DOHH2 (cell line): ENCODE data around the gene ETHE1.
A peak's percentile ranks its signal among the peaks of the same experiment; 100 is the strongest.
"Not testable (repeated sequence)": the region's sequence is repeated elsewhere in the genome, so short reads cannot be mapped to it uniquely, and the experiment has no call there.

ENCODE experiments used
- H3F3A ChIP-seq: fragments of 200-600 bp; sonication (generic), shearing (Covaris generic); 2 replicates; pipeline ENCODE4 v1.6.0; 2016; ENCODE audit warnings: antibody characterized with exemption, mild to moderate bottlenecking; ENCODE audit not compliant: control insufficient read depth, insufficient read depth
- H3K27ac ChIP-seq: fragments of 200-600 bp; sonication (generic); 2 replicates; pipeline ENCODE4 v1.5.1; 2014; ENCODE audit warnings: low read depth, mild to moderate bottlenecking, low read length, moderate library complexity
- H3K27me3 ChIP-seq: fragments of 200-600 bp; sonication (generic); 2 replicates; pipeline ENCODE4 v1.6.1; 2014; ENCODE audit warnings: mild to moderate bottlenecking, low read length, mixed read lengths; ENCODE audit not compliant: control insufficient read depth
- H3K36me3 ChIP-seq: fragments of 200-600 bp; sonication (generic); 2 replicates; pipeline ENCODE4 v1.6.1; 2014; ENCODE audit warnings: mild to moderate bottlenecking, low read length, moderate library complexity, mixed read lengths; ENCODE audit not compliant: control insufficient read depth
- H3K4me1 ChIP-seq: fragments of 200-600 bp; sonication (generic); 2 replicates; pipeline ENCODE4 v1.6.1; 2014; ENCODE audit warnings: mild to moderate bottlenecking, low read length, mixed read lengths; ENCODE audit not compliant: control insufficient read depth
- H3K4me2 ChIP-seq: fragments of 200-600 bp; sonication (generic); 2 replicates; pipeline ENCODE4 v1.6.0; 2014; ENCODE audit warnings: mild to moderate bottlenecking, low read length, moderate library complexity
- H3K4me3 ChIP-seq: fragments of 200-600 bp; sonication (generic); 2 replicates; pipeline ENCODE4 v1.5.1; 2014; ENCODE audit warnings: mild to moderate bottlenecking, low read length, mixed read lengths
- H3K79me2 ChIP-seq: fragments of 200-600 bp; sonication (generic); 2 replicates; pipeline ENCODE4 v1.6.1; 2014; ENCODE audit warnings: mild to moderate bottlenecking, low read length, mixed read lengths; ENCODE audit not compliant: control insufficient read depth
- H3K9me2 ChIP-seq: fragments of 200-600 bp; sonication (generic); replicated peaks from 2 replicates; pipeline ENCODE4 v1.6.1; 2014; ENCODE audit warnings: mild to moderate bottlenecking, low read length, mixed read lengths; ENCODE audit not compliant: control insufficient read depth
- H3K9me3 ChIP-seq: fragments of 200-600 bp; sonication (generic); 2 replicates; pipeline ENCODE4 v1.6.1; 2014; ENCODE audit warnings: antibody characterized with exemption, low read length, mixed read lengths; ENCODE audit not compliant: control insufficient read depth, insufficient read depth
- H4K20me1 ChIP-seq: fragments of 200-600 bp; sonication (generic); 2 replicates; pipeline ENCODE4 v1.6.0; 2014; ENCODE audit warnings: low read depth, mild to moderate bottlenecking, antibody characterized with exemption, low read length, moderate library complexity; ENCODE audit not compliant: control insufficient read depth, insufficient read depth
- CTCF ChIP-seq: fragments of 200-600 bp; sonication (generic); IDR thresholded peaks from one replicate; pipeline ENCODE4 v1.5.1; 2014; ENCODE audit warnings: antibody characterized with exemption, mild to moderate bottlenecking, low read depth, low read length; ENCODE audit not compliant: poor library complexity, severe bottlenecking
- EZH2phosphoT487 ChIP-seq: fragments of 200-600 bp; sonication (generic); IDR thresholded peaks from 2 replicates; pipeline ENCODE4 v1.6.1; 2017; ENCODE audit warnings: borderline replicate concordance, mild to moderate bottlenecking, antibody characterized with exemption, low read length, moderate library complexity, mixed read lengths

ETHE1 gene

GRCh38 chr19:43532571-43532961 lies 5.6 kb upstream of the ETHE1 start:
- Histone ChIP-seq H3K4me3 (peak overlapping the region; percentile 83), H3K27ac (peak overlapping the region; percentile 79), H3K4me2 (peak overlapping the region; percentile 94), H3F3A (peaks cover 16% of the 10 kb centered on the region), H3K9me3 (no peaks in the 10 kb centered on the region), H3K4me1 (peaks cover 29% of the 10 kb centered on the region), H4K20me1 (no peaks in the 10 kb centered on the region), H3K79me2 (no peaks in the 10 kb centered on the region), H3K36me3 (no peaks in the 10 kb centered on the region), H3K27me3 (no peaks in the 10 kb centered on the region), H3K9me2 (no peaks in the 10 kb centered on the region)
- TF ChIP-seq EZH2phosphoT487: no peak

- Histone ChIP-seq H3F3A (peaks cover 13% of the 10 kb centered on the region; the same call in 1 of the 2 replicates), H3K4me3 (peak overlapping the region; percentile 42), H3K9me2 (no peaks in the 10 kb centered on the region), H3K36me3 (no peaks in the 10 kb centered on the region), H4K20me1 (no peaks in the 10 kb centered on the region), H3K27me3 (peaks cover 19% of the 10 kb centered on the region), H3K9me3 (no peaks in the 10 kb centered on the region), H3K79me2 (no peaks in the 10 kb centered on the region), H3K4me2 (peak overlapping the region; percentile 88), H3K27ac (no peak overlapping the region), H3K4me1 (peaks cover 43% of the 10 kb centered on the region)
- TF ChIP-seq EZH2phosphoT487: no peak
Observed at GRCh38 chr19:43527860-43528622, 1.0 kb upstream of the ETHE1 start.

- Histone ChIP-seq H3K27me3 (peaks cover 19% of the 10 kb centered on the region), H3K79me2 (no peaks in the 10 kb centered on the region), H3K4me3 (peak overlapping the region; percentile 82), H3K9me3 (no peaks in the 10 kb centered on the region), H3K27ac (no peak overlapping the region), H3K4me2 (peak overlapping the region; percentile 88), H4K20me1 (no peaks in the 10 kb centered on the region), H3K36me3 (no peaks in the 10 kb centered on the region), H3K9me2 (no peaks in the 10 kb centered on the region), H3F3A (peaks cover 8% of the 10 kb centered on the region; the same call in 1 of the 2 replicates), H3K4me1 (peaks cover 31% of the 10 kb centered on the region)
- TF ChIP-seq CTCF (no peak), EZH2phosphoT487 (no peak; the same call in 1 of the 2 replicates)
Observed at GRCh38 chr19:43525836-43526771, 897 bp downstream of the ETHE1 start.

- TF ChIP-seq CTCF (no peak), EZH2phosphoT487 (no peak)
- Histone ChIP-seq H3F3A (peaks cover 8% of the 10 kb centered on the region; the same call in 1 of the 2 replicates), H3K9me2 (no peaks in the 10 kb centered on the region), H4K20me1 (no peaks in the 10 kb centered on the region), H3K79me2 (no peaks in the 10 kb centered on the region), H3K9me3 (no peaks in the 10 kb centered on the region), H3K4me3 (peak overlapping the region; percentile 82), H3K36me3 (no peaks in the 10 kb centered on the region), H3K4me2 (peak overlapping the region; percentile 88), H3K27ac (no peak overlapping the region), H3K4me1 (peaks cover 31% of the 10 kb centered on the region), H3K27me3 (peaks cover 19% of the 10 kb centered on the region)
Observed at GRCh38 chr19:43524922-43525835, 1.8 kb downstream of the ETHE1 start.

GRCh38 chr19:43523696-43524095 lies 3.3 kb downstream of the ETHE1 start:
- not testable (repeated sequence) for H3K4me2 ChIP-seq, H3K27ac ChIP-seq, H3K36me3 ChIP-seq, H3K79me2 ChIP-seq, H4K20me1 ChIP-seq, H3K9me2 ChIP-seq, H3K9me3 ChIP-seq, H3K4me3 ChIP-seq
- H3F3A ChIP-seq: peaks cover 15% of the 10 kb centered on the region
- H3K27me3 ChIP-seq: peaks cover 19% of the 10 kb centered on the region
- peaks cover 39% of the 10 kb centered on the region for H3K4me1 ChIP-seq
